Amygdala (tissue), 56 donors: ENCODE measurements around the gene FHDC1.

Experiments
- DNase-seq, 56 donors: peaks; one replicate each; lab custom pipeline; 2025; lab: John Stamatoyannopoulos, UW

FHDC1 gene

GRCh38 chr4:153000076-153000420 lies 63.9 kb downstream of the FHDC1 start:
- no peak for DNase-seq

DNA sequence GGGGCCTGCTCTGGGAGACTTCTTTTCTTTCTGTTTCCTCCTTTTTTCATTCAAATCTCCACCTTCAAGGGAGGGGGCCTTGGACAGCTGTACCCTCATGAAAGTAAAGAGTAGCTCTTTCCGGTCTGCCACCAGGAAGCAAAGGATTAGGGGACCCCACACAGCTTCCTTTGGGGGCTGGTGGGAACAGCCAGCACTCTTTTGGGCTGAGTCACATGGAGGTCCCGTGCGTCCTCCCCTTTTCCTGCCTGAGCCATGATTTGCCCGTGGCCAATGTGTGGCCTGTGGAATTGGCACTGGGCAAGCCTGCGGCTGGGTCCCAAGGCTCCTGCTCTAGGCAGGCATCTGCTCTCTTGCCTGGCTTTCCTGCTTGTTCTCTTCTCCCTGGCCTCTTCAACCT lies 65.5 kb downstream of the FHDC1 start:
- DNase-seq: no peak

- DNase-seq: no peak
These were observed 66.0 kb downstream of the FHDC1 start for GRCh38 chr4:153002110-153002509.

DNA sequence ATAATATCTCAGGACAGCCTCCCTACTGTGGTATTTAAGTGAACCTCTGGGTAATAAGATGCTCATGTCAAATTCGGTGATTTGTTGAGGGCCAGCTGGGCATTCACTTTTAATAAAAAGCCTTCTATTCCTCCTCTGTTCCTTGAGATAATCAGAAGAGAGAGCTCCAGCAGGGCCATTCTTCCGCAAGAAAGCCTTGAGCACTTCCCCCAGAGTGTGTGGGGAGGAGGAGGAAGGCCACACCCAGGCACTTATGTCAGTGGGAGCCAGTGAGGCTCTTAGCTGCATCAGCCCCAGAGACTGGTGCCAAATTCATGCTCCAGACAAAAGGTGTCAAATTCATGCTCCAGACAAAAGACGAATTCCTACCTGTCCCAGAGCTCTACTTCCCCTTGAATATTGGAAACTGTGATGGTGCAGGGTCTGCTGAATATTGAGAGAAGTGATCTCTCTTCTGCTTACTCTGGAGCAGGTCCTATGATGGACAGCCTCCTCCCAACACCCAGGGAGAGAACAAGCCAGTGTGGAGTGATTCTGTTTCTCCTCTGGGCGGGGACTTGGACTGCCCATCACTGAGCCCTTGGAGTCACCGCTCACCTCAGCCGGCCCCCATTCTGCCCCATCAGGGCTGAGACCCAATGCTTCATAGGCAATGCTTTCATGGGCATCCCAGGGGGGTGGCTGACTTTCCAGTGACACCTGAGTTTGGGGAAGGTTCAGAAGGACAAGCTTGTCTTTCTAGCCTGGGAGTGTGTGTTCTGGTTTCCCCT lies 68.1 kb downstream of the FHDC1 start:
- no peak for DNase-seq

DNA sequence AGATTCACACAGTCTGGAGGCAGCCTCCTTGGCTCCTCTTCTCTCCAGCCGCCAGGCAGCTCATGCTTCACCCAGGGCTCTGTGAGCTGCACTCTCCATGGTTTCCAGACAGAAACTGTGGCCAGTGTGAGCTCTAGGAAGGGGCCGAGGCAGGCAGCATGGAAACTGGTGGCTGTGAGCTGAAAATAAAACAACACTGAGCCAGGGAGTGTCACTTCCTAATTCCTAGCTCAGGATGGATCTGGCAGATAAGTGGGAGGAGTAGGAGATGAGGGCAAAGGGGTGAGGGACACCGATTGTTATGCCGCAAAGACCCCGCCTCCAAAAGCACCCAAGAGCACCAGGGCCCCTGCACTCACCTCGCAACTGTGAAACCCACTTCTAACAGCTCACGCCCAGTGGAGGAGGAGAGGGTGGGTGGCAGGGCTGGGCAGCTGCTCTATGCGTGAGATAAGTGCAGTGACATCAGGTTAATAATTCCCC lies 69.8 kb downstream of the FHDC1 start:
- no peak for DNase-seq

- DNase-seq: no peak
These were observed 72.6 kb downstream of the FHDC1 start for GRCh38 chr4:153008578-153009199.

DNA sequence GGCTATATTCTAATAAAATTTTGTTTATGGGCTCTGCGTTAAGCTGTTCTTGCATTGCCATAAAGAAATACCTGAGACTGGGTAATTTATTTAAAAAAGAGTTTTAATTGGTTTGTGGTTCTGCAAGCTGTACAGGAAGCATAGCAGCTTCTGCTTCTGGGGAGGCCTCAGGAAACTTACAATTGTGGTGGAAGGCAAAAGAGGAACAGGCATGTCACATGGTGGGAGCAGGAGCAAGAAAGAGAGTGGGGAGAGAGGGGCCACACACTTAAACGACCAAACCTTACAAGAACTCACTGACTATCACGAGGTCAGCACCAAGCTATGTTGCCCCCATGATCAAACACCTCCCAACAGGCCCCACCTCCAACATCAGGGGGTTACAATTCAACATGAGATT lies 74.0 kb downstream of the FHDC1 start:
- no peak for DNase-seq

DNA sequence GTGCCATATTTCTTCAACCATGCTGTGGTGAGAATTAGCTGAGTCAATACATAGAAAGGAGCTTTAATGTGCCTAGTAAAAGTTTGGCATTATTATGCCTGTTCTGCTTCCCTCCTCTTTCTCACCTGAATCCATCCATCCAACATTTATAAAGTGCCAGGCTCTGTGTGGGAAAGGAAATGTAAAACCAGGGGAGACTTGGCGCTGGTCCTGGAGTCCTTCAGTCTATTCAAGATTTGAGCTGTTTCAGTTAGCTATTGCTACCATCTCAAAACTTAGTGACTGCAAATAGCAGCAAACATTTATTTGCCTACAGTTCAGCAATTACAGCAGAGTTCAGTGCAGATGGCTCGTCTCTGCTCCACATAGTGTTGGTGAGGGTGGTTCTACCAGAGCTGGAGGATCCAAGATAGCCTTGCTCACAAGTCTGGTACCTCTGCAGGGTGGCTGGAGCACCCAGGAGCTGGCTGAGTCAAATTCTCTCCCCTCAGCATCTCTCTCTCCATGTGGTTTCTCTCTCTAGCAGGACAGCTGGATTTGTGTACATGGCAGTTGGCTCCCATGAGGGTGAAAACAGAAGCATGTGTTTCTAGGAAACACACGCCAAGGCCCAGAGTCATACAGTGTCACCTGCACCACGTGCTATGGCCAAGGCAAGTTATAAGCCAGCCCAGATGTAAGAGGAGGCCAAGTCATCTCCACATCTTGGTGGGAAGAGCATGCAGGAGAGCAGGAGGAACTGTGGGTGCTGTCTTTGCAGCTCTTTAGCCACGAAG lies 77.3 kb downstream of the FHDC1 start:
- DNase-seq: no peak

- DNase-seq: no peak
These were observed 78.3 kb downstream of the FHDC1 start for GRCh38 chr4:153014460-153014859.

DNA sequence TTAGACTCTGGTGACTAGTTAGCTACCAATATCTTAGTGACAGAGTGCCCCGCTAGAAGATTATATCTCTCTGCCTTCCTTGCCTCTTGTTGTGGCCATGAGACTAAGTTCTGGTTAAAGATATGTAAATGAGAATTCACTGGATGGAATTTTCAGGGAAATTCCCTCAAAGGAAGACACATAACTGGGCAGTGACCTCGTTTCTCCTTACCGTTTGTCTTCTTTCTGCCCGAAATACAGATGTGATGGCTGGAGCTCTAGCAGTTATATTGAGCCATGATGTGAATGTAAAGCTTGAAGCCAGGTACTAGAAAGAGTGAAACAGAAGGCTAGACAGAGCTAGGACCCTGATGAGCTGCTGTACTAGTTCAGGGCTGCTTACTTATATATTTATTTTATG lies 80.5 kb downstream of the FHDC1 start:
- no peak for DNase-seq

DNA sequence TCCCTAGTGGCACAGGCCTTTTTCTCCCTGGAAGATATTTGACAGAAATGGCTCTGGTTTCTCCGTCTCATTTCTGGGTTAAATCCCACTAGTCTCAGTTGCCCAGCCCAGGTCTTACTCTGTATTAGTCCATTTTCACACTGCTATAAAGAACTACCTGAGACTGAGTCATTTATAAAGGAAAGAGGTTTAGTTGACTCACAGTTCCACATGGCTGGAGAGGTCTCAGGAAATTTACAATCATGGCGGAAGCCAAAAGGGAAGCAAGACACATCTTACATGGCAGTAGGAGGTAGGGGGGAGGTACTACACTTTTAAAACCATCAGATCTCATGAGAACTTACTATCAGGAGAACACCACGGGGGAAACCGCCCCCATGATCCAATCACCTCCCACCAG lies 81.9 kb downstream of the FHDC1 start:
- DNase-seq: no peak

DNA sequence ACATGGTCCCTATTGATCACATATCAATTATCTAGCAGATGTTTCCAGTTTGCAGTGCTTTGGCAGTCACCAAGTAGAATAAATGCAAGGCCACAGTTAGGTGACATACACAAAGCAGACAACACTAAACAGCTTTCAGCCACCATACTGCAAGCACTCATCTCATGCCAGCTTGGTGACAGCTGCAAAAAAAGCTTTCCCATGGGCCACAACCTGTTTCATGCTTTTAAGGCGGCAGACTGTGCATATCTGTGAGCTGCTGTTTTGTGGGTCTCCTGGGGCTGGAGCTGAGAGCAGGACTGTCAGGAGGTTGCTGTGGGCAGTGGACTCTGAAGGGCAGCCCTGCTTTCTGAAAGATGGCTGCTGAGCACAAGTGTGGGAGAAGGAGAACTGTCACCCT lies 82.6 kb downstream of the FHDC1 start:
- no peak for DNase-seq

- peak in 1 of 56 donors; percentile 13 for DNase-seq
These were observed 83.8 kb downstream of the FHDC1 start for GRCh38 chr4:153019906-153020305.

GRCh38 chr4:153020457-153020856 lies 84.3 kb downstream of the FHDC1 start:
- DNase-seq: no peak

DNA sequence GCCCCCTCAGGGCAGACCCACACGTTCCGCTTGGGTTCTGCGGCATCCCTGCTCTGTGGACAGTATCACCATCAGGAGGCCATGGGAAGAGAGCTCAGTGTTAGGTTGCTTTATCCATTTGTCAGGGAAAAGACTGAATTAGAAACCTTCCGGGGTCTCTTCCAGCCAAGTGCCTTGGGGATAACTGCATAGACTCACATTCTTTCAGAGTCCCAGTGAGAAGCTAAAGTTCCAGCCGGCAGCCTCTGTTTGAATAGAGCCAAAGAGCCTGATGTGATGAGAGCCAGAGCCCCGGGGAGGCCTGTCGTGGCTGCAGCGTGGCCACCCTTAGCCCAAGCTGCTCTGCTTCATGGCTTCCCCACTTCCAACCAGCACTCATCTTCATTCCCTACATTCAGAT lies 85.2 kb downstream of the FHDC1 start:
- DNase-seq: no peak

- DNase-seq: no peak
These were observed 86.2 kb downstream of the FHDC1 start for GRCh38 chr4:153022241-153022715.

- no peak for DNase-seq
These were observed 87.0 kb downstream of the FHDC1 start for GRCh38 chr4:153023139-153023538.

DNA sequence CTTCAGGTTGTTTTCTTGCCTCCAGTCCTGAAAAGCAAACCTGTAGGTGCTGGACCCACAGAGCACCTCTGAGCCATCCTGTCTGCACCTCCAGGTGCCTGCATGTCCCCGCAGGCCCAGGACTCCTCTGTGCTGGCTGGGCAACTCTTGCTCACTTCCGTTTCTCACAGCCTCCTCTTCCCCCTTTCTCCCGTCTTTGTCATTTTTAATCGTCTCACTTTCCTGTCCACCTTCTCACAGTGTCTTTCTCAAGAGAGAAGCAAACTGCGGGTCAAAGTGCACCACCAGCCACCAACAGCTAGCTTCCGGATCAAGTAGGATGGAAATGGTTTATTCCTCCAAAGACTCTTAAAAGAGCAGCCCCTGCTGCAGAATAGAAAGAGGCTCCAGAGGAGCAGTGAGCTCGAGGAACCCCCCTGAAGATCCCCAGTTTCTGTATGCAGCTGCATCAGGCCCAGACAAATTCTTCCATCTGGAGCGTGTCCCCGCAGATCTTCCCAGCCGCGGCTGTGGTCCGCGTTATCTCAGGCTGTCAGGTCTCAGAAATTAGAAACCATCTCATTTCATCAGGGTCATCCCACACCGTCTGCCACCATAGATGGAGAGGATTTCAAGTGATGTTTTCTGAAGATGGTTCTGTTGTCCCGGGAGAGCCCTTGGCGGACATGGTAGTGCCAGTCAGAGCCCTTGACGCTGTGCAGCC lies 87.7 kb downstream of the FHDC1 start:
- DNase-seq: no peak

DNA sequence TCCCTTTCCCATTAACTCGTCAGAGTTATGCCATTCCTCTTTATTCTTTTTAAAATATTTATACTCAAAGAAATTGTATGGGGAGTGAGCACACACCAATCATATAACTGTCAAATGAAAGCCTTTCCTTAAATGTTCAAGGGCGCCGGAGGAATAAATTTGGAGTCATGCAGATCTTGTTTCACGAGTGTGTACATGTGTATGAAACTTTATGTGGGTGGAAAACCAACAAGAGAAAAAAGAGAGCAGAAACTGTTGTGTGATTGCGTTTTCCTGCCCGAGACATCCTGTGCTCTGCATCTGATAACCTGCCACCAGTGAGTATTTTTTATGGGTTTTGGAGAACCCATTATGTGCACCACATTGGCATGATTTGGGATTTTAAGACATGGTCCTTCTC lies 88.3 kb downstream of the FHDC1 start:
- DNase-seq: no peak

- DNase-seq: no peak
These were observed 89.3 kb downstream of the FHDC1 start for GRCh38 chr4:153025406-153025805.
